Keratinocyte (primary cell): ENCODE data around the gene TTPAL. TPM values are rescaled to one million over a fixed set of nuclear protein-coding genes. Genes with fewer than 3 reads are reported as not detected.

Source experiments
- DNase-seq: peaks from one replicate; pipeline ENCODE4 v3.0.0-alpha.2; 2011; ENCODE audit warnings: low read depth, missing footprints, low spot score
- FAIRE-seq: peaks from 2 replicates; lab custom pipeline; 2011; peaks lifted over from hg19 to GRCh38; lab: Jason Lieb, UNC
- H2AFZ ChIP-seq: 2 replicates; pipeline ENCODE4 v1.6.0; 2012; ENCODE audit warnings: low read length, control low read depth, inconsistent platforms; ENCODE audit not compliant: control insufficient read depth
- H3K27ac ChIP-seq: 2 replicates; pipeline ENCODE4 v1.5.1; 2011; ENCODE audit warnings: low read length; ENCODE audit not compliant: control insufficient read depth, insufficient read depth
- H3K27me3 ChIP-seq: 3 replicates; pipeline ENCODE4 v1.6.0; 2011; ENCODE audit warnings: low read length; ENCODE audit not compliant: control insufficient read depth, insufficient read depth; ENCODE audit errors: extremely low read depth
- H3K36me3 ChIP-seq, 2 experiments: 2 replicates in 1 of 2; 3 replicates in 1 of 2; pipeline ENCODE4 v1.5.1; 2011; ENCODE audit warnings: low read length in 2 of 2, mild to moderate bottlenecking in 1 of 2; ENCODE audit not compliant: control insufficient read depth in 2 of 2, insufficient read depth in 2 of 2; ENCODE audit errors: extremely low read depth in 1 of 2
- H3K4me1 ChIP-seq: 3 replicates; pipeline ENCODE4 v1.5.1; 2011; ENCODE audit warnings: low read length; ENCODE audit not compliant: control insufficient read depth, insufficient read depth; ENCODE audit errors: extremely low read depth
- H3K4me2 ChIP-seq: 3 replicates; pipeline ENCODE4 v1.6.0; 2011; ENCODE audit warnings: low read depth, low read length; ENCODE audit not compliant: control insufficient read depth, insufficient read depth; ENCODE audit errors: extremely low read depth
- H3K4me3 ChIP-seq, 3 experiments: fragments of 200-600 bp in 1 of 3; sonication (generic) in 1 of 3; 2 replicates in 2 of 3; 3 replicates in 1 of 3; pipeline ENCODE4 v1.5.1; 2011 to 2016; ENCODE audit warnings: low read length in 3 of 3, mild to moderate bottlenecking in 3 of 3, control low read depth in 2 of 3, inconsistent platforms in 1 of 3, low read depth in 1 of 3, mixed read lengths in 1 of 3, mixed run types in 1 of 3, moderate library complexity in 1 of 3; ENCODE audit not compliant: control insufficient read depth in 2 of 3, insufficient read depth in 2 of 3; ENCODE audit errors: extremely low read depth in 1 of 3
- H3K79me2 ChIP-seq: 2 replicates; pipeline ENCODE4 v1.6.0; 2012; ENCODE audit warnings: low read length; ENCODE audit not compliant: control insufficient read depth, insufficient read depth
- H3K9ac ChIP-seq: 3 replicates; pipeline ENCODE4 v1.6.0; 2011; ENCODE audit warnings: low read length; ENCODE audit not compliant: control insufficient read depth, insufficient read depth; ENCODE audit errors: extremely low read depth
- H3K9me1 ChIP-seq: 3 replicates; pipeline ENCODE4 v1.6.0; 2011; ENCODE audit warnings: low read length; ENCODE audit not compliant: control insufficient read depth, insufficient read depth; ENCODE audit errors: extremely low read depth
- H3K9me3 ChIP-seq: 2 replicates; pipeline ENCODE4 v1.5.1; 2012; ENCODE audit warnings: low read depth, low read length; ENCODE audit not compliant: control insufficient read depth
- H4K20me1 ChIP-seq: 3 replicates; pipeline ENCODE4 v1.6.0; 2011; ENCODE audit warnings: low read length; ENCODE audit not compliant: control insufficient read depth, insufficient read depth; ENCODE audit errors: extremely low read depth
- CTCF ChIP-seq, 3 experiments: IDR thresholded peaks in 1 of 3; conservative IDR thresholded peaks in 1 of 3; optimal IDR thresholded peaks in 1 of 3; 2 replicates in 2 of 3; 3 replicates in 1 of 3; pipeline versions ENCODE3 to v1.5.1; 2011; ENCODE audit warnings: low read length in 3 of 3, mild to moderate bottlenecking in 3 of 3, moderate library complexity in 2 of 3, control low read depth in 1 of 3, inconsistent platforms in 1 of 3; ENCODE audit not compliant: insufficient read depth in 2 of 3; ENCODE audit errors: extremely low read depth in 1 of 3
- EZH2 ChIP-seq: IDR thresholded peaks from one replicate; pipeline ENCODE4 v1.6.1; 2012; ENCODE audit warnings: inconsistent platforms, mild to moderate bottlenecking, low read length, moderate library complexity
- dilution Hi-C: fragments of 300-500 bp; cut with MboI; formaldehyde crosslinking; loops from one replicate; pipeline ENCODE4 v1.7.0; 2020; ENCODE audit warnings: low sequenced_read_pairs; ENCODE audit not compliant: extremely low pct_ligation_motif_present
- polyA plus RNA-seq, 5 experiments: library from polyadenylated mRNA; depleted of rRNA in 3 of 5; stranded (reverse) in 3 of 5; stranded (forward) in 1 of 5; unstranded in 1 of 5; fragments of >200 nt; gene quantifications; 1 replicate in 1 of 5; 2 replicates in 3 of 5; 3 replicates in 1 of 5; pipeline versions ENCODE4 v1.2.1 to v1.2.3, GENCODE V29; 2011 to 2012; ENCODE audit warnings: missing spikeins in 2 of 5, low read depth in 1 of 5, low replicate concordance in 1 of 5

The TTPAL gene
- polyA plus RNA-seq, 1 donor (not counting 4 experiments of a cell fraction or from before 2014, with no cell fraction given) = 20.0 TPM

- Histone ChIP-seq H3K4me2 (no peak overlapping the region), H3K9me3 (no peaks in the 10 kb centered on the region), H4K20me1 (no peaks in the 10 kb centered on the region), H3K4me1 (no peaks in the 10 kb centered on the region), H3K27ac (no peak overlapping the region), H3K4me3 (no peak overlapping the region), H3K27me3 (no peaks in the 10 kb centered on the region), H2AFZ (no peak overlapping the region), H3K9me1 (no peaks in the 10 kb centered on the region), H3K9ac (no peak overlapping the region), H3K36me3 (peaks cover 30 to 42% of the 10 kb centered on the region in 2 experiments), H3K79me2 (no peaks in the 10 kb centered on the region)
- TF ChIP-seq CTCF (optimal IDR thresholded peaks at IDR 0.05 in 1 of 3, IDR thresholded peaks at IDR 0.05 in 1 of 3, conservative IDR thresholded peaks at IDR 0.05 in 1 of 3; ENCODE audit: extremely low read depth in 1 of 3, insufficient read depth in 2 of 3, low read length in 3 of 3) (no peak), EZH2 (no peak)
- no peak for DNase-seq
- no peak for FAIRE-seq
- dilution Hi-C loops = no loop called here
These were observed 12.9 kb downstream of the TTPAL start for GRCh38 chr20:44488551-44488950.

- TF ChIP-seq EZH2 (no peak), CTCF (optimal IDR thresholded peaks at IDR 0.05 in 1 of 3, IDR thresholded peaks at IDR 0.05 in 1 of 3, conservative IDR thresholded peaks at IDR 0.05 in 1 of 3; ENCODE audit: extremely low read depth in 1 of 3, insufficient read depth in 2 of 3, low read length in 3 of 3) (no peak)
- dilution Hi-C loops = no loop called here
- no peak overlapping the region for H2AFZ ChIP-seq
- no peak overlapping the region for H3K27ac ChIP-seq
- peaks cover 2% of the 10 kb centered on the region for H3K4me1 ChIP-seq
- H3K4me2 ChIP-seq = no peak overlapping the region
- H3K27me3 ChIP-seq = no peaks in the 10 kb centered on the region
- FAIRE-seq = no peak
- H3K79me2 ChIP-seq = no peaks in the 10 kb centered on the region
- no peaks in the 10 kb centered on the region for H3K9me3 ChIP-seq
- no peak overlapping the region for H3K9ac ChIP-seq
- peaks cover 32 to 43% of the 10 kb centered on the region in 2 experiments for H3K36me3 ChIP-seq
- H3K4me3 ChIP-seq = no peak overlapping the region
- no peak for DNase-seq
- no peaks in the 10 kb centered on the region for H3K9me1 ChIP-seq
- H4K20me1 ChIP-seq = no peaks in the 10 kb centered on the region
These were observed 13.5 kb downstream of the TTPAL start for GRCh38 chr20:44489223-44489622.
